ENCODE data around the gene LCAT.

- TF ChIP-seq YY1 (IDR thresholded peaks at IDR 0.05; ENCODE audit: insufficient read depth, insufficient read length) (no peak), ZNF274 (IDR thresholded peaks at IDR 0.05; ENCODE audit: low read depth, low read length) (no peak)
Measured at GRCh38 chr16:67902831-67903230, 41.1 kb downstream of the LCAT start.
